Stomach (tissue), 9 donors: Measurements from ENCODE around the gene MRPL45. TPM values are rescaled to one million over a fixed set of nuclear protein-coding genes. Genes with fewer than 3 reads are reported as not detected.

Source experiments
- DNase-seq, 2 donors: peaks; one replicate each; pipeline versions ENCODE4 v3.0.0 to v3.0.0-alpha.2; 2013 to 2019
- H3K27ac ChIP-seq, 5 donors: fragments of 200-600 bp in 4 of 5; sonication (generic) in 4 of 5; one replicate each; pipeline ENCODE4 v1.5.1; 2013 to 2019; ENCODE audit warnings: mild to moderate bottlenecking in 1 of 5, moderate library complexity in 1 of 5
- H3K27me3 ChIP-seq, 3 donors: fragments of 200-600 bp; sonication (generic); one replicate each; pipeline ENCODE4 v1.5.1; 2017 to 2019; ENCODE audit warnings: mixed run types in 1 of 3
- H3K36me3 ChIP-seq, 4 donors: fragments of 200-600 bp; sonication (generic); 1 replicate in 3 of 4; 2 replicates in 1 of 4; pipeline ENCODE4 v1.5.1; 2016 to 2019
- H3K4me1 ChIP-seq, 4 donors: fragments of 200-600 bp; sonication (generic); one replicate each; pipeline ENCODE4 v1.5.1; 2016 to 2019
- H3K4me3 ChIP-seq, 4 donors: fragments of 200-600 bp; sonication (generic) in 3 of 4; one replicate each; pipeline ENCODE4 v1.5.1; 2016 to 2019; ENCODE audit warnings: mild to moderate bottlenecking in 1 of 4
- H3K9me3 ChIP-seq, 4 donors: fragments of 200-600 bp; sonication (generic); one replicate each; pipeline ENCODE4 v1.5.1; 2016 to 2019
- EP300 ChIP-seq: sonication (generic); formaldehyde crosslinking; IDR thresholded peaks from one replicate; pipeline ENCODE4 v1.6.1; 2017; ENCODE audit warnings: antibody characterized with exemption
- POLR2A ChIP-seq, 4 donors: fragments of 450-650 bp; IDR thresholded peaks; one replicate each; pipeline ENCODE4 v1.6.1; 2016; ENCODE audit warnings: antibody characterized with exemption in 4 of 4, control low read depth in 2 of 4, mild to moderate bottlenecking in 1 of 4, moderate library complexity in 1 of 4
- POLR2AphosphoS5 ChIP-seq, 3 donors: sonication (generic); formaldehyde crosslinking; IDR thresholded peaks; one replicate each; pipeline ENCODE4 v1.6.1; 2016; ENCODE audit warnings: antibody characterized with exemption in 3 of 3
- whole genome bisulfite sequencing, 5 donors: extraction: QIAGEN DNeasy Blood & Tissue Kit in 3 of 5; methylation state at CpG; one replicate each; pipeline versions ENCODE4 v1.1.5 to v1.1.7; 2013 to 2018; 5-methylcytosine and 5-hydroxymethylcytosine counted together
- intact Hi-C: fragments of 100-400 bp; cut with DNase I; formaldehyde crosslinking; loops from one replicate; pipeline ENCODE4 v1.15.1; 2023; ENCODE audit warnings: low total_unique reads
- polyA plus RNA-seq, 3 donors: library from polyadenylated mRNA; stranded (reverse); fragments of 200-250 nt; gene quantifications; one replicate each; pipeline ENCODE4 v1.2.3, GENCODE V29; 2013
- total RNA-seq, 5 donors: library from RNA; depleted of rRNA; stranded (reverse); fragments of >200 nt; gene quantifications; one replicate each; pipeline versions ENCODE4 v1.1.0 to v1.2.3, GENCODE V29; 2014 to 2016
- TF ChIP-seq, protein P1 (sequence below), 7 experiments: fragments of 450-650 bp in 4 of 7; fragments of 200-600 bp in 3 of 7; sonication (generic) in 3 of 7; IDR thresholded peaks; one replicate each; pipeline ENCODE4 v1.5.1; 2016 to 2019; ENCODE audit warnings: antibody characterized with exemption in 7 of 7, control low read depth in 2 of 7, mild to moderate bottlenecking in 1 of 7
- donor health status: healthy with polysubstance abuse.
- donor health status: Bipolar disorder and iron deficiency.
- donor health status: healthy.

The MRPL45 gene
- total and polyA plus RNA-seq, 8 donors: 5.4 to 49.2 (median 22.8) TPM

GRCh38 chr17:38324772-38325171 lies 27.8 kb downstream of the MRPL45 start:
- H3K36me3 ChIP-seq: peaks cover 5 to 40% (median 36%) of the 10 kb centered on the region in 4 donors
- intact Hi-C loops: no loop called here
- TF ChIP-seq, protein P1, sequence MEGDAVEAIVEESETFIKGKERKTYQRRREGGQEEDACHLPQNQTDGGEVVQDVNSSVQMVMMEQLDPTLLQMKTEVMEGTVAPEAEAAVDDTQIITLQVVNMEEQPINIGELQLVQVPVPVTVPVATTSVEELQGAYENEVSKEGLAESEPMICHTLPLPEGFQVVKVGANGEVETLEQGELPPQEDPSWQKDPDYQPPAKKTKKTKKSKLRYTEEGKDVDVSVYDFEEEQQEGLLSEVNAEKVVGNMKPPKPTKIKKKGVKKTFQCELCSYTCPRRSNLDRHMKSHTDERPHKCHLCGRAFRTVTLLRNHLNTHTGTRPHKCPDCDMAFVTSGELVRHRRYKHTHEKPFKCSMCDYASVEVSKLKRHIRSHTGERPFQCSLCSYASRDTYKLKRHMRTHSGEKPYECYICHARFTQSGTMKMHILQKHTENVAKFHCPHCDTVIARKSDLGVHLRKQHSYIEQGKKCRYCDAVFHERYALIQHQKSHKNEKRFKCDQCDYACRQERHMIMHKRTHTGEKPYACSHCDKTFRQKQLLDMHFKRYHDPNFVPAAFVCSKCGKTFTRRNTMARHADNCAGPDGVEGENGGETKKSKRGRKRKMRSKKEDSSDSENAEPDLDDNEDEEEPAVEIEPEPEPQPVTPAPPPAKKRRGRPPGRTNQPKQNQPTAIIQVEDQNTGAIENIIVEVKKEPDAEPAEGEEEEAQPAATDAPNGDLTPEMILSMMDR (IDR thresholded peaks at IDR 0.05): no peak
- TF ChIP-seq POLR2AphosphoS5 (IDR thresholded peaks at IDR 0.05): no peak
- no peak for TF ChIP-seq POLR2A (IDR thresholded peaks at IDR 0.05)
- no peaks in the 10 kb centered on the region for H3K9me3 ChIP-seq
- H3K4me1 ChIP-seq: peaks cover 12 to 36% (median 22%) of the 10 kb centered on the region in 4 donors
- WGBS, 5 donors: 38 to 56% (median 50%) methylated on average over 2 of the region's 2 CpGs
- H3K4me3 ChIP-seq: no peak overlapping the region
- H3K27ac ChIP-seq: peak overlapping the region in 3 of 5 donors; percentile 24 to 43 (median 33)
- DNase-seq: no peak
- peaks cover 0 to 8% (median 0%) of the 10 kb centered on the region in 3 donors for H3K27me3 ChIP-seq

DNA sequence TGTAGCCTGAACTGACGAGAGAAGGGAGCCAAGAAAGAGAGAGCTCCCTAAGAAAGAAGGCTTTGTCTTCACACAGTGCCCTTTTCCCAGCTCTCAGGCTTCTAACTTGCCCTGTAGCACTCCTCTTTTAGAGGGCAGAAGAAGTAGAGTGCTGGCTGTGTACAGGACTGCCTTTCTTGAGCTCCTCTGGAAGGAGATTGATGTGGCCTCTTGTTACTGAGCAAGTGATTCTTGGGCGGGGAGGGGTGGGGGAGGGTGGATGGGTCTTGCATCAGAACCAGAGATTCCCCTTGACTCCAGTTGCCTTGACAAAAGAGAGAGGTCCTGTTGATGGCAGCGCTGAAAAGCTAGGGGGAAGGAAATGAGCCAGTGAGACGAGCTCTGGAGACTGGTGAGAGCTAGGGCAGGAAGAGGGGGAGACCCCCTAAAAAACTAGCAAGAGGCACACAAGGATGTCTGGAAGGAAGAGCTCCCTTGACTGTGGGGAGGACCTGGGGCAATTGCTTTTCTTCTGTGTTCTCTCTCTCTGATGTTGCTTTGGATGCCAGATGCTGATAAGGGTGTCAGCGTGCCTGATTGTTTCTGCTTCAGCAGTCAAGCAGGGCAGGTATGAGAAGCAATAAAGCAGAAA lies 28.4 kb downstream of the MRPL45 start:
- DNase-seq: peak in 1 of 2 donors; percentile 34
- Histone ChIP-seq H3K27ac (peak overlapping the region in 3 of 5 donors; percentile 24 to 43 (median 33)), H3K27me3 (peaks cover 0 to 8% (median 0%) of the 10 kb centered on the region in 3 donors), H3K9me3 (no peaks in the 10 kb centered on the region), H3K4me3 (no peak overlapping the region), H3K36me3 (peaks cover 5 to 34% (median 30%) of the 10 kb centered on the region in 4 donors), H3K4me1 (peaks cover 12 to 36% (median 22%) of the 10 kb centered on the region in 4 donors)
- no peak for TF ChIP-seq POLR2A (IDR thresholded peaks at IDR 0.05)
- no peak for TF ChIP-seq EP300
- TF ChIP-seq POLR2AphosphoS5 (IDR thresholded peaks at IDR 0.05): no peak
- TF ChIP-seq, protein P1 (IDR thresholded peaks at IDR 0.05): no peak
- intact Hi-C loops: no loop called here
- WGBS, 5 donors: 22 to 42% (median 29%) methylated on average over 5 of the region's 5 CpGs

DNA sequence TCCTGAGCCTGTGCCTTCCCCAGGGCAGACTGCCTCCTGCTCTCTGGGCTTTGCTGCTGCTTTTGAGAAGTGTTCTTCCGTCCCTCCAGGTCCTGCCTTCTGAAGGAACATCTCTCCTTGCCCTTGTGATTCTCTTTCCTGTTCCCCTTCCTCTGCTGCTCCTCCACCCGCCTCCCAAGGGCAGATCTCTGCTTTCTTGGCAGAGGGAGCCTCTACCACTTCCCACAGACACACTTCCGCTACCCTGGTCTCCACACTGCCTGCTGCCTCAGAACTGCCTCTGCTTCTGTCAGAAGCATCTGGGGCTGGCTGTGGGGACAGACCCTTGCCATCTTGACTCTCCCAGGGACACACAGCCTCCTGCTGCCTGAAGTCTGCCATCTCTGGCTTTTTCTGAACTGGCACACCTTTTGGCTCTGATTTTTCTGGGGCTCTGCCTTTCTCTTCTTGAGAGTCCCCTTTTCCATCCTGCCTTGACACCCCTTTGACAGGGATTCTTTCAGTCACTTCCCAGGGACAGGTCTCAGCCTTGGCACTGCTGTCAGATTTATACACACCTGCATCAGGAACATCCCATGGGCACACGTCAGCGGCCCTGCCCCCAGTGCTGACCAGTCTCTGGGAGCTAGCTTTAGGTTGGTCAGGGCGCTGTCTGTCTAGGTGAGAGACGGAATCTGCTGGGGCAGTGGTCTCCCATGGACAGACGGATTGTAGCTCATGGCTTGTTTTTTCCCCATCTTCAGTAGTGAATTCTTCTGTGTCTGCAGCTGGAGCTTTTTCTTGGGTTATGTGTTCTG lies 30.2 kb downstream of the MRPL45 start:
- Histone ChIP-seq H3K9me3 (no peaks in the 10 kb centered on the region), H3K27ac (peak overlapping the region in 1 of 5 donors; percentile 26), H3K4me3 (no peak overlapping the region), H3K4me1 (peaks cover 12 to 43% (median 22%) of the 10 kb centered on the region in 4 donors), H3K27me3 (peaks cover 0 to 24% (median 0%) of the 10 kb centered on the region in 3 donors), H3K36me3 (peaks cover 0 to 18% (median 16%) of the 10 kb centered on the region in 4 donors)
- DNase-seq: peak in 1 of 2 donors; percentile 45
- intact Hi-C loops: no loop called here
- no peak for TF ChIP-seq EP300
- WGBS, 5 donors: 78 to 87% (median 85%) methylated on average over 8 of the region's 8 CpGs

GRCh38 chr17:38327936-38328335 lies 31.0 kb downstream of the MRPL45 start:
- Histone ChIP-seq H3K4me3 (no peak overlapping the region), H3K4me1 (peaks cover 12 to 43% (median 22%) of the 10 kb centered on the region in 4 donors), H3K36me3 (peaks cover 0 to 11% (median 9%) of the 10 kb centered on the region in 4 donors), H3K27ac (no peak overlapping the region), H3K27me3 (peaks cover 0 to 31% (median 0%) of the 10 kb centered on the region in 3 donors), H3K9me3 (no peaks in the 10 kb centered on the region)
- WGBS, 5 donors: 33 to 74% (median 51%) methylated on average over 1 of the region's 1 CpG
- DNase-seq: peak in 1 of 2 donors; percentile 1
- intact Hi-C loops: no loop called here
- no peak for TF ChIP-seq EP300
- TF ChIP-seq POLR2AphosphoS5 (IDR thresholded peaks at IDR 0.05): no peak
- no peak for TF ChIP-seq POLR2A (IDR thresholded peaks at IDR 0.05)
- TF ChIP-seq, protein P1 (IDR thresholded peaks at IDR 0.05): no peak
